Tibial artery (tissue), 4 donors: ENCODE data around the gene CPLX4.

Experiments used
- DNase-seq, 2 donors: peaks; one replicate each; pipeline ENCODE4 v3.0.0-alpha.2; 2019
- H3K27ac ChIP-seq, 2 donors: fragments of 200-600 bp; sonication (generic) in 1 of 2; 1 replicate in 1 of 2; 2 replicates in 1 of 2; pipeline ENCODE4 v1.5.1; 2018 to 2019; ENCODE audit warnings: mild to moderate bottlenecking in 1 of 2
- H3K27me3 ChIP-seq, 2 donors: fragments of 200-600 bp; sonication (generic) in 1 of 2; one replicate each; pipeline versions ENCODE4 v1.5.1 to v1.6.0; 2016 to 2019
- H3K36me3 ChIP-seq, 3 donors: fragments of 200-600 bp; sonication (generic) in 2 of 3; one replicate each; pipeline ENCODE4 v1.5.1; 2016 to 2019; ENCODE audit warnings: mild to moderate bottlenecking in 2 of 3
- H3K4me1 ChIP-seq, 4 donors: fragments of 200-600 bp; sonication (generic) in 2 of 4; 1 replicate in 3 of 4; 2 replicates in 1 of 4; pipeline ENCODE4 v1.5.1; 2016 to 2019
- H3K4me3 ChIP-seq, 2 donors: fragments of 200-600 bp; sonication (generic) in 1 of 2; 1 replicate in 1 of 2; 2 replicates in 1 of 2; pipeline ENCODE4 v1.5.1; 2018 to 2019; ENCODE audit warnings: mild to moderate bottlenecking in 2 of 2
- H3K9me3 ChIP-seq, 3 donors: fragments of 200-600 bp; sonication (generic) in 1 of 3; one replicate each; pipeline ENCODE4 v1.5.1; 2016 to 2019
- intact Hi-C: fragments of 100-400 bp; cut with DNase I; formaldehyde crosslinking; loops from one replicate; pipeline ENCODE4 v1.15.0; 2023; ENCODE audit warnings: low total_unique reads
- TF ChIP-seq, protein P1 (sequence below), 2 experiments: fragments of 200-600 bp in 1 of 2; fragments of 450-650 bp in 1 of 2; IDR thresholded peaks; one replicate each; pipeline ENCODE4 v1.5.1; 2017 to 2019; ENCODE audit warnings: antibody characterized with exemption in 2 of 2, mild to moderate bottlenecking in 1 of 2, moderate library complexity in 1 of 2

Gene CPLX4

GRCh38 chr18:59266886-59267502 is 51.5 kb downstream of the CPLX4 start:
- H3K4me1 ChIP-seq = peaks cover 0 to 29% (median 20%) of the 10 kb centered on the region in 4 donors
- H3K36me3 ChIP-seq = no peaks in the 10 kb centered on the region
- no peak overlapping the region for H3K27ac ChIP-seq
- intact Hi-C loops = no loop called here
- DNase-seq = no peak
- H3K27me3 ChIP-seq = peaks cover 0 to 92% of the 10 kb centered on the region in 2 donors
- TF ChIP-seq, protein P1, sequence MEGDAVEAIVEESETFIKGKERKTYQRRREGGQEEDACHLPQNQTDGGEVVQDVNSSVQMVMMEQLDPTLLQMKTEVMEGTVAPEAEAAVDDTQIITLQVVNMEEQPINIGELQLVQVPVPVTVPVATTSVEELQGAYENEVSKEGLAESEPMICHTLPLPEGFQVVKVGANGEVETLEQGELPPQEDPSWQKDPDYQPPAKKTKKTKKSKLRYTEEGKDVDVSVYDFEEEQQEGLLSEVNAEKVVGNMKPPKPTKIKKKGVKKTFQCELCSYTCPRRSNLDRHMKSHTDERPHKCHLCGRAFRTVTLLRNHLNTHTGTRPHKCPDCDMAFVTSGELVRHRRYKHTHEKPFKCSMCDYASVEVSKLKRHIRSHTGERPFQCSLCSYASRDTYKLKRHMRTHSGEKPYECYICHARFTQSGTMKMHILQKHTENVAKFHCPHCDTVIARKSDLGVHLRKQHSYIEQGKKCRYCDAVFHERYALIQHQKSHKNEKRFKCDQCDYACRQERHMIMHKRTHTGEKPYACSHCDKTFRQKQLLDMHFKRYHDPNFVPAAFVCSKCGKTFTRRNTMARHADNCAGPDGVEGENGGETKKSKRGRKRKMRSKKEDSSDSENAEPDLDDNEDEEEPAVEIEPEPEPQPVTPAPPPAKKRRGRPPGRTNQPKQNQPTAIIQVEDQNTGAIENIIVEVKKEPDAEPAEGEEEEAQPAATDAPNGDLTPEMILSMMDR (IDR thresholded peaks at IDR 0.05) = no peak
- no peak overlapping the region for H3K4me3 ChIP-seq
- no peaks in the 10 kb centered on the region for H3K9me3 ChIP-seq

DNA sequence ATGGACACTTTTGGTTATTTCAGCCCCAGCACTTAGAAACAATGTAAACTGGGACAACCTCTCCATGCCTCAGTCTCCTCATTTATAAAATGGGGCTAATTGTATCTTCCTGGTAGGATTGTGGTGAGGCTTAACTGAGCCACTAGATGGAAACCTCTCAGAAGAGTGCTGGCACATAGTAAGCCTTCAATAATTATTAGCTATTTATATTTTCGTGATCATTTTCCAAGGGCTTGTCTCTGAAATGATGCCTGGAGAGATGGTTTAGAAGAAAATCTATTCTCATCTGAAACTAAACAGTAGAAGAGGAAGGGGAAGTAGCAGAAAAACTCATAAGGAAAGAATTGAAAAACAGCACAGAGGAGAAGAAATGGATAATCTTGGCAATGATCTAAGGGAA is 52.0 kb downstream of the CPLX4 start:
- Histone ChIP-seq H3K27me3 (peaks cover 0 to 87% of the 10 kb centered on the region in 2 donors), H3K36me3 (no peaks in the 10 kb centered on the region), H3K4me3 (no peak overlapping the region), H3K27ac (no peak overlapping the region), H3K9me3 (no peaks in the 10 kb centered on the region), H3K4me1 (peaks cover 0 to 29% (median 18%) of the 10 kb centered on the region in 4 donors)
- DNase-seq = no peak
- TF ChIP-seq, protein P1 (IDR thresholded peaks at IDR 0.05) = no peak
- intact Hi-C loops = no loop called here

DNA sequence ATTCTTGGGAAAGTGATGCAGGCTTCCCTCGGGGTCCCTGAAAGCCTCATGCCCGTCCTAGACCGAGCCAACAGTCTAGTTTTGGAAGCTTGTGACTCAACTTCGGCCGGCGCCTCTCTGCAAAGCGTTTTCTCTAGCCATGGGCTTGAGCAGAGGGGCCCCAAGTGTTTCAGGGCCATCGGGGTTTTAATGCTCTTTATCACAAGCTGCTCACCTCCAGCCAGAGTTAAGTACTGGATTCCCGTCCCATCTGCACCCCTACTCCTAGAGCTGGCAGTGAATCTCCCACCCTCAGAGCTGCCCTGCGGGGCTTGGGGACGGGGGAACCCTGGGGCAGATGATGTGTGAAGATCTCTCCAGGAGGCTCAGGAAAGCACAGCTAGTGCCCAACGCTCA is 52.5 kb downstream of the CPLX4 start:
- DNase-seq = no peak
- peaks cover 0 to 29% (median 18%) of the 10 kb centered on the region in 4 donors for H3K4me1 ChIP-seq
- H3K9me3 ChIP-seq = no peaks in the 10 kb centered on the region
- no peaks in the 10 kb centered on the region for H3K36me3 ChIP-seq
- H3K4me3 ChIP-seq = no peak overlapping the region
- intact Hi-C loops = no loop called here
- H3K27ac ChIP-seq = no peak overlapping the region
- TF ChIP-seq, protein P1 (IDR thresholded peaks at IDR 0.05) = no peak
- peaks cover 0 to 82% of the 10 kb centered on the region in 2 donors for H3K27me3 ChIP-seq

DNA sequence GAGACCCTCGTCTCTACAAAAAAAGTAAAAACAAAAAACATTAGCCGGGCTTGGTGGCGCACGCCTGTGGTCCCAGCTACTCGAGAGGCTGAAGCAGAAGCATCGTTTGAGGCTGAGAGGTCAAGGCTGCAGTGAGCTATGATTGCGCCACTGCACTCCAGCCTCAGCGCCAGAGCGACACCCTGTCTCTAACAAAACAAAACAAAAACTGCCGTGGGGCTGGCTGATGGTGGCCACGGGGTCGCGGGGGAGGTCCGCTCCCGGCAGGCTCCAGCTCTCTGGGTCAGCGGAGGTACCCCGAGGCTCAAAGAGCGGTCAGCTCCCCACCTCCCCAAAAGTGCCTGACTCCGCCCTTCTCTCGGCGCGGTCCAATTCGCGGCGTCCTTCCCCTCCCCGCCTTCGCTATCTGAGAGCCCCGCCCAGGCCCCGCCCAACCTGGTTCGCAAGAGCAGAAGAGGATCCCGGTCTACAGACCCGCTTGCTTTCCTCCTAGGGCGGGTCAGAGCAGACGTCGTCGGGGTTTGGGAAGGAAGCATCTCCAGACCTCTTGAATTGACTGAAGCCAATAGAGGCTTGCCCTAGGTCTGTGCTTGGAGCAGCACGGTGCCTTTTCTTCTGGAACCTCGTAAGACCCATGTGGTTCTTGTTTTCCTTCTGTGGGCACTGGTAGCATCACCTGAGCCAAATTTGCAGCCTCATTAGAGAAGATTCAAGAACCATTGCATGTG is 53.0 kb downstream of the CPLX4 start:
- peak overlapping the region in 1 of 2 donors; percentile 13 for H3K4me3 ChIP-seq
- H3K27ac ChIP-seq = no peak overlapping the region
- no peak for DNase-seq
- H3K9me3 ChIP-seq = no peaks in the 10 kb centered on the region
- peaks cover 0 to 77% of the 10 kb centered on the region in 2 donors for H3K27me3 ChIP-seq
- intact Hi-C loops = no loop called here
- H3K36me3 ChIP-seq = no peaks in the 10 kb centered on the region
- TF ChIP-seq, protein P1 (IDR thresholded peaks at IDR 0.05) = no peak
- H3K4me1 ChIP-seq = peaks cover 0 to 29% (median 18%) of the 10 kb centered on the region in 4 donors

DNA sequence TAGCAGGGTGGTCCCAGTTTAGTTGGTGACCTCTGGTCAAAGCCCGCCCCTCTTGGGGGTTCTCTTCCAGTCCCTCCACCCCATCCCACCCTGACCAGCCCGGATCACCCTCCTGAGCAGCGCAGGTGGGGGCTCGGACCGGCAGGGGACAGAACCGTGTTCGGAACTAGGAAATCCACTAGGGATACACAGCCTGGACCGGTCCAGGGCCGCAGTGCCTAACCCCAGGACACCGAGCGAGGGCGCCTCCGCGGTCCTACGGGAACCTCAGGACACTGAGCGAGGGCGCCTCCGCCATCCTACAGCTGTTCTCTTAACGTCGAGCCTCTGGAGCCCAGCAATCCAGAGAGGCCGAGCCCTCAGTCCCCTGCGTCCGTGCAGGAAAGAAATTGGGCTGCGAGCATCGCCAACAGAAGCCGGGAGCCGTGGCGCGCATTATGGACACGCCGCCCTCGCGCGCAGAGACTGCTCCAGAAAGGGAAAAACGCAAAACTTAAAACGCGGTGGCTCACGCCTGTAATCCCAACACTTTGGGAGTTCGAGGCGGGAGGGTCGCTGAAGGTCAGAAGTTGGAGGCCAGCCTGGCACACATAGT is 53.7 kb downstream of the CPLX4 start:
- no peaks in the 10 kb centered on the region for H3K36me3 ChIP-seq
- H3K4me1 ChIP-seq = peaks cover 0 to 29% (median 18%) of the 10 kb centered on the region in 4 donors
- peaks cover 0 to 70% of the 10 kb centered on the region in 2 donors for H3K27me3 ChIP-seq
- TF ChIP-seq, protein P1 (IDR thresholded peaks at IDR 0.05) = no peak
- H3K4me3 ChIP-seq = no peak overlapping the region
- no peak overlapping the region for H3K27ac ChIP-seq
- no peak for DNase-seq
- intact Hi-C loops = no loop called here
- H3K9me3 ChIP-seq = no peaks in the 10 kb centered on the region
